NCI-H1417 (cell line): ENCODE data around the gene CALCOCO2.
"Not testable (repeated sequence)": the region's sequence is repeated elsewhere in the genome, so short reads cannot be mapped to it uniquely, and the experiment has no call there.

ENCODE experiments used
- DNase-seq, 3 experiments: peaks; one replicate each; lab custom pipeline; 2025; lab: John Stamatoyannopoulos, UW

The CALCOCO2 gene, protein sequence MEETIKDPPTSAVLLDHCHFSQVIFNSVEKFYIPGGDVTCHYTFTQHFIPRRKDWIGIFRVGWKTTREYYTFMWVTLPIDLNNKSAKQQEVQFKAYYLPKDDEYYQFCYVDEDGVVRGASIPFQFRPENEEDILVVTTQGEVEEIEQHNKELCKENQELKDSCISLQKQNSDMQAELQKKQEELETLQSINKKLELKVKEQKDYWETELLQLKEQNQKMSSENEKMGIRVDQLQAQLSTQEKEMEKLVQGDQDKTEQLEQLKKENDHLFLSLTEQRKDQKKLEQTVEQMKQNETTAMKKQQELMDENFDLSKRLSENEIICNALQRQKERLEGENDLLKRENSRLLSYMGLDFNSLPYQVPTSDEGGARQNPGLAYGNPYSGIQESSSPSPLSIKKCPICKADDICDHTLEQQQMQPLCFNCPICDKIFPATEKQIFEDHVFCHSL

DNA sequence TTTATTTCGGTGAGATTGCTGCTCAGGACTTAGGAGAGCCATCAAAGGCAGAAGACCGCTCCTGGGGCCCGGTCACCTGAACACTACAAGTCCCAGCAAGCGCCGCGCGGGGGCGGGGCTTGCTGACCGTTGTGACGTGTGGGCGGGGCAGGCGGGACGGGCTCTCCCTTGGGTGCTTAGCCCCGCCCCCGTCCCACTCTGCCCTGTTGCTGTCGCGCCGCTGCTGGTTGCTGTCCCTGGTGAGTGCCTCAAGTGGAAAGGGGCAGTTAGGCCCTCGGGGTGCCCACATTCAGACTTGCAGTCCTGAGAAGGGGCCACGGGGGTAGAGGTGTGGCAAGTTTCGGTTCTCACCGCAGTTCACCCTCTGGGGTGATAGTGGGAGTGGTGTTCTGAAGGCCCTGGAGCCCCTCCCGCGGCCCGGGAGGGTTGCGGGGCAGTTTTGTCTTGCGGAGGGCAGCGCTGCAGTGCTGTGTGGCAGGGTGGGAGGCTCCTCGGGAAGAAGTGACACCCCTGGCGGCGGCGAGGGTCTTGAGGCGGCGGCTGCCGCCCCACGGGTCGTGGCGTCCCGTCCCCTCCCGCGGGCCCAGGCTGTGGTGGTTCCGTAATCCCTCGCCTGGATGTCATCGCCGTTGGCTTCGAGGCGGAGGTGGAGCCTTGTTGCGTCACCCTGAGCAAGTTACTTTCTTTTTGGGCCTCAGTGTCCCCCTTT is at the start of gene CALCOCO2:
TSS of gene CALCOCO2 (plus strand) at position 196 of the 709 bp plus-strand sequence. CDS start 10,673 bp downstream, outside the sequence.
- DNase-seq, result peak; percentile 93 to 96 (median 95)

DNA sequence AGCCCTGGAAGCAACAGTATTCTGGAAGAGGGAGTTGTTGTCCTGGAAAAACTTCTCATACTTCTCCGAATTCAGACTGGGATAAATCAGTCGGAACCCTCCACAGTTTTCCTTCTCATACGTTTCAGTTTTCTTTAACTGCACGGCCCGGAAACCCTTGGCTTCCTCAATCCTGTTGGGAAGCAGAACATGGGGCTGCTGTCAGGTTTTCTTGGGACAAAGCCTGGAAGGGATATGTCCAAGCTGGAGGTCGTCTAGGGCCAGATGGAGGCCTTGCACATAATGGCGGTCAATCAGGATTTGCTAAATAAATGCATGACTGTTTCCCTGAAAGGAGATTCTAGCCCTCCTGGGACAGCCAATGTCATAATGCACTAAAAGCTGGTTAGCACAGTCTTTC is 43.0 kb upstream of the CALCOCO2 start:
- no peak for DNase-seq

DNA sequence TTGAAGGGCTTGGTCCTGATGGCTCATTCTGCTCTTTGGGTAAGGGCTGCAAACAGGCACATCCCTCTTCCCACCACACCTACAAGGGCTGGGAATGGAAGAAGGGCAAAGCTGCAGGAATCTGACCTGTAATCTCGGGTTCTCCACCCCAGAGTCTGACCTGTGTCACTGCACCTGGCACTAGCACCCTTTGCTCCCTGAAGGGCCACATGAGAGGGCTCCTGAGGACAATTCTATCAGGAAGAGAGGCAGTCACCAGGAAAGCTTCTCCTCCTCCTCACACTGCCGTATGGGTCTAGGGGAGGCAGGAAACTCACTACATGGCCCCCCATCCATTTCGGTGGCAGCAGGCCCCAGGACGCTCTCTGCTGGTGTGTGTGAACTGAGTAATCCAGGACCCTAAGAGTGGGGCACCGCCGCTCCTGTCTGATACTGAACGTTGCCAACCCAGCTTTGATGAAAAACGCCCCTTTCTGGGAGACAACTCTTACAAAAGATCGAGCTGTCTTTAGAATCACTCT is 40.2 kb upstream of the CALCOCO2 start:
- no peak for DNase-seq

DNA sequence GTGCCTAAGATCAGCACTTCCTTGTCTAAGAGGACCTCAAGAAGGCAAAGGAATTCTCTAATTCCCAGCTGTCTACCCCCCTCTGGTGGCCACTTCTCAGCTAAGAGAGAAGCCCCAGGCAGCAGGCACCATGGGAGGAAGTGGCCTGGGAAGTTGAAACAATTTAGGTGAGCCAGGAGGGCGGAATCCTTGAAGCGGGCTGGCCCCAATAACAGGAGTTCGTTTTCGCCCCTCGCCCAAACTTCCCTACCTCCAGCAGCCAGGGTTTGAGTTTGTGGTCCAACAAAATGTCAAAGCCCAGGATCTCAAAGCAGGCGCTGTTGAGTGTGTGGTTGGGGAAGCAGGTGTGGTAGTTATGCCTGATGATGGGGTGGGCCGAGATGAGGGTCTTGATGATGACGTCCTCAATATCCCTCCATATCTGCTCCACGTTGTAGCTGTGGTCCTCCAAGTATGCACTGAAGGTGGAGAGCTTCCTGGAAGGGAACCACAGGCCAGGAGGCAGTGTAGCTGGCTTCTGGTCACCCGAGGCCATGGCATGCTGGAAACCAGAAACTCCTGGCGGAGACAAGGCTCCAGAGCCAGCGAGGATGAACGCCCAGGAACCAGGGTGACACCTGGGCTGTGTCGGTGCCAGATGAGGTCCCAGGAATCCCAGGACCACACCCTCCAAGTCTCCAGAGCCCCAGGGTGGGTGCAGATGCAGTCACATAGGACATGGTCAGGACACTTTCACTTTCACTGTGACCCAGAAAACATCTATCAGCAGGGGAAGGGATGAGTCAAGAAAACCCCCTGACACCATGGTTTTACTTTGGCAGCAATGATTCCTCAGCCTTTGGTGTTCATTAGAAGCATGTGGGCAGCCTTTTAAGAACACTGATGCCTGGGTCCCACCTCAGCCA is 39.5 kb upstream of the CALCOCO2 start:
- DNase-seq, result peak; percentile 29 to 78 (median 74)

DNA sequence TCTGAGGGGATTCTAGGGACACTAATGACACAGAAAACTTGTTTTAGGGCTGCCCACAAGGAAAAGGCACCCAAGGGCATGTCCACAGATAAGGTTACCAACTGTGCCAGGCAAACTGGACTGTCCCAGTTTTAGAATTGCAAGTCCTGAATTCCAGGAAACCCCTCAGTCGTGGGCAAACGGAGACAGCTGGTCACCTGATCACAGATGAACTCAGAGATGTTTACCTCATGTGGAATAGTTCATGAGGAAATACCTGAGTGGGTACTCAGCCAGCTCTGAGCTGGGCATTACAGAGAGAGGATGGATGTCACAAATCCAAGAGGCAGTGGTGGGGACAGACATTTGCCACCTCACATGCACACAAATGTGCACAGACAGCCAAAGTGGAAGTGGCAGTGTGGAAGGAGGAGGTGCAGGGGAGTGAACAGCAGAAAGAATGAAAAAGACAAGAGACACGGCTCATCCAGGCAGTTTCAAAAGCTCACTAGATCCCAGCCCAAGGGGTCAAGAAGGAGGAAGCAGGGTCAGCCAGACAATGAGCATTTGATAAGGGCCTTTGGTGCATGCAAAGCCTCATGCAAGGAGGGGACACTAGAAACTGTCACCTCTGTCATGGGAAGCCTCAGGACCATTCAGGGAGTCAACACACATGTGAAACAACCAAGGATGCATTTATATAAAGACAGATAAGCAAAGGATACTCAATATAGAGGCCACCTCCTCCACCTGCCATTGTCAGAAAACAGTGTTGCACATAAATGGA is 38.6 kb upstream of the CALCOCO2 start:
- DNase-seq, result no peak

DNA sequence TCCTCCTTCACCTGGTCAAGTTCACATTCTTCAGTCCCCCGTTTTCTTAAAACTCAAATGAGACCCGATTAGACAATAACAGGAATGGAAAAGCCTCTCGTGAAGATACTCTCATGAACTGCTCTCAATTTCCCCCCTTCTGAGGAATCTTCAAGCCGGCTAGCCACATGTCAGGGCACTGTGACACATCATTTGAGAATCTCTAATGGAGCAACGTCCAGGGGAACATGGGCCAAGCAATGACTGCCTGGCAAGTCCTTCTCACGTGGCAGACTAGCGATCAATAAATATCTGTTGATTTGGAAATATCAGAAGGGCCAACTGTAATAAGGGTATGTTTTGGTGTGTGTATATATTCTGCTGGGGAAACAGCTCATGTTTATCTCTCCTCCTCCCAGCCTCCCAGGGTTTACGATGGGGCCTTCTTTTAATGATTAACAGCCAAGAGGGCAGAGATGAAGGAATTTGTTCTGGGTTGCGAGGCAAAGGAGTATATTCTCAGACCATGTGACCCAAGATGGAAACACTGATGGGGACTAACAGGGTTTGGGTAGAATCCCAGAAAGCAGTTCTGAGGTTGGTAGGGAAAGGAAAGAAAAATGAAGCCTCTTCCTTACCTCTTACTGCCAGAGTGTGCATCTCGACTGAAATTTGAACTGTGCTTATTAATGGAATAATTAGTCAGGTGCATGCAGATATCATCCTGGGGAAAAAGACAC is 35.2 kb upstream of the CALCOCO2 start:
- DNase-seq, result no peak

DNA sequence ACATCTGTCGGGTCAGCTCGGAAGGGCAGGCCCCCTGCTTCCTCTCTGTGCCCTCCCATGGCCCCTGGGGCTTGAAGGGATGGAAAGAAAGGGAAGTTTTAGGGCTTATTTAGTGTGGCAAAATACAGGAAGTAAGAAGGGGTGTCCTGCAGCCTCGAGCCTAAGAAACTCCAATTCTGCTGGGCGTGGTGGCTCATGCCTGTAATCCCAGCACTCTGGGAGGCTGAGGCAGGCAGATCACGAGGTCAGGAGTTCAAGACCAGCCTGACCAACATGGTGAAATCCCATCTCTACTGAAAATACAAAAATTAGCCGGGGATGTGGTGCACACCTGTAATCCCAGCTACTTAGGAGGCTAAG is 34.7 kb upstream of the CALCOCO2 start:
- not testable (repeated sequence) for DNase-seq

DNA sequence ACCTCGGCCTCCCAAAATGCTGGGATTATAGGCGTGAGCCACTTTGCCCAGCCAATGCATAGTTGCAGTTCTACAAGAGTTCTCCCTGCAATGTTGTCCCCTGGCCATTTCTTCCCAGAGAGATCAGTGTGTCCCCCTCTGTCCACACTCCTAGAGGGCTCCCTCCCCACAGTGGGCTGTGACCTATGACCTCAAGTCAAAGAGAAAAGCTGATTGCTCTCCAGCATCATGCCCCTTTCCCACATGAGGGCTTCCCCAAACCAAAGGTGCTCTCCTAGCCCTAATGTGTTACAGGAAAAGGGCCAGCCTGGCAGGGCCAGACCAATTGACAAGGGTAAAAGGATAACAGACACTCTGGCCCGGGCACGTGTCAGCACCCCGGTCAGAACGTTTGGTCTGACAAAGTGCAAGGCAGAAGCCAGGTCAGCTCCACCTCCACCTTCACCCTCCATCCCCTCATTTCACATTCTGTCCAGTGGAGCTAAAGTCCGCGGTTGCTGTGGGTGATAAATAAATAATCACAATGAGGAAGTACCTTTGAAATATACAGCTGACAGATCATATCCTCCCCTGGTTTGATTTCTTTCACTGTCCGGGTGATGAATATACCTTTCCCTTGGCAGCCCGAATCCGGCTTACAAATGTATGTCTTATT is 31.6 kb upstream of the CALCOCO2 start:
- DNase-seq, result no peak

DNA sequence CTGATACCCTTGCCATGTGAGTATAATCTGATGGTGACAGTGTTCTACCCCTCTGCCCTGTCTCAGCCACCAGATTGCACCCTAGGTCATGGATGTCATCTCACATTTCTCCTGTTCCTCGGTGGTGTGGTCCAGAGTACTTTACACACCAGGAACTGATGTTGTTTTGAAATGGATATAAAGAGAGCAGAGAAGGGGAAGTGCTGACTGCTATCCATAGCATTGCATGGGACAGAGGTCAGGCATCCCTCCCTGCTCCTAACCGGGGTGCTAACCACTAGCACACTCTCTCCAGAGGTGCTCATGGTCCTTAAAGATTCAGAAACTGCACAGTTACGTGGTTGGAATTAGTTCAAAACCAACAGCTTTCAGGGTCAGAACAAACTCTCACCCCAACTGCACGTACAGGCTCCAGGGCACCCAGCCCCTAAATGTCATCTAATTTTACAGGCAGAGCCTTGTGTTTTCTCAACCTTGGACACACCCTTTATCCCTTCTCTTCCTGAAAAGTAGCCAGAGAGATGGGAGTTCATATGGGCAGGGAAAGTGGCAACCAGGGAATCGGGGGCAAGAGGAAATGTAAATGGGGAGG is 30.1 kb upstream of the CALCOCO2 start:
- DNase-seq, result no peak

DNA sequence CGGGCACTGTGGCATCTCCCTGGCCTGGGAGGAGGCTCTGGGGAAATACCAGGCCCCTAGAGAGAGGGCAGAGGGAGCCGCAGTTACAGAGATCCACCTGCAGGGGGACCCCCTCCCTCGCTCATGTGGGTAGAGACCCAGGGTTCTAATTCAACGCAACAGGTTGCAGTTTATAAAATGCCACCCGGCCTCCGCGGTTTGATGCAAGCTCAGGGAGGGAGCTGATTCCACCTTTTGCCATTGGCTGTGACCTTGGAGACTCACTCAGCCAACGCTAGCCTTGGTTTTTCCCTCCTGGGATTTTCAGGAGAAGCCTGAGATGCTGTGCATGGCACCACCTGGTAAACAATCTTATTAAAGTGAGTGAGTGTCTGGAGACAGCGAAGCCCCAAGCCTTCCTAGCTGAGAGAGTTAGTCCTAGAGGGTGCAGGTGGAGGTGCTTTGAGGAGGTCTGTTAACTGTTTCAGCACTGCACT is 25.9 kb upstream of the CALCOCO2 start:
- peak; percentile 55 to 81 (median 67) for DNase-seq

DNA sequence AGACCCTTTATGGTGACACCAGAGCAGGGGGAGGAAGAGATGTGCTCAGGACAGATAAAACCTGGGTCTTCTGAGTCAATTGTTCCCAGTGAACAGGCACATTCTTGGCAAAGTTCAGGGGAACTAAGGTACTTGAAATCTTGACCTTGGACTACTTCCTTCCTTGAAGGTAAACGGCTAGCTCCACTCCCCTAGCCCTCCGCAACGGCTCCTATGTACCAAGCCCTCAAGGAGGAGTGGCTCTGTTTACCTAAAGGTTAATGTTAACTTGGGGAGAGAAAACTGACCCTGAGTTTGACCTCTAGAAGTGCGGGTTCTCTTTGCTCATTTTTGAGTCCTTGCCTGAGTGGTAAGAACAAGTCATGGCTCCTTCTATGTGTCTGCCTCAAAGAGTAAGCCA is 21.7 kb upstream of the CALCOCO2 start:
- no peak for DNase-seq

DNA sequence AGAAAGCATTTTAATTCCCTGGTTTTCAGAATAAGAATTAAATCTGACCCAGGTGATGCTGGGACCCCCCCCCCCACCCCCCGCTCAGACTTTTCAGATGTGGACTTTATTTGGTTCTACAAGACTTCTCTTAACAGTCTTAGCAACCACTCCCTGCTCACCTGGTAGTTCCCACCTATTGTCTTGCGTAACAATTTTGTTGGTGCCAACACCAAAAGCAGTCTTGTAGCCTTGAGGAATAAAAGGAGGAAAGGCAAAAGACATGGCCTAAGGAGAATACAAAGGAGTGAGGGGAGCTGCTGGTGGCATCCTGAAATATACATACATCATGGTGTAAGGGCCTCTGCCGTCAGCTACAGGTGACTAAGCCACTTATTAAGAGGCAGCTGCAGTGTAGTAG is 18.8 kb upstream of the CALCOCO2 start:
- no peak for DNase-seq

DNA sequence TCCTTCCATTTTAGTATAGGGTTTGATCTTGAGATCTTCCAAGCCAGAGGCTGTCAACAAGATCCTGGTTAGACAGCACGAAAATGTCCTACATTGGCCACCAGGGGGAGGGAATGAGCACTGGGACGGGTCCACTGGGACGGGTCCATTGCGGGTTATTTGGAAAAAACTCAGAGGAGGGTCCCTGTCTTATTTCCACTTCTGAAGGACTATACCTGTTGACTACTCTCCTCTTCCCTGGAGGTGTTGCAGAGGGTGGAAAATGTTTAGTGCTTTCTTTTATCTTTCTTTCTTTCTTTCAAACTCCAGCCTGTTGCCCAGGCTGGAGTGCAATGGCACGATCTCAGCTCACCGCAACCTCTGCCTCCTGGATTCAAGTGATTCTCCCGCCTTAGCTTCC is 16.3 kb upstream of the CALCOCO2 start:
- peak in 2 of 3 experiments; percentile 40 to 46 for DNase-seq

DNA sequence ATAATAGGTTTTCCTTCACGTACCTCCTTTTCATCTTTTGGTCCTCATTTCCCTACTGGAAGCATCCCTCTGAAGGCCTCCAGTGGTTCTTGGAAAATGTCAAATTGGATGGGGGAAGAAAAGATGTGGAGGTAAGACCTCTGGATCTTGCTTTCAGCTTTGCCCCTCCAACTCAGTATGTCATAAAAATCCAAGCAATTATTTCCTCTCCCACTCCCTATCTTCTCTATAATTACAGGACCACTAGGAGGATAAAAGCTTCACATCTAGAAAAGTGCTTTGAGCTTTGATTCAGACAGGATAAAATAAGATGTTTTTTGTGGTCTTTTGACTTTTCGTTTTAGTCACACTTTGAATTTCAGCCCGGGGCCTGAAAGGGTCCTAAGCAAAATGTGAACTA is 15.5 kb upstream of the CALCOCO2 start:
- DNase-seq, result peak in 1 of 3 experiments; percentile 14

DNA sequence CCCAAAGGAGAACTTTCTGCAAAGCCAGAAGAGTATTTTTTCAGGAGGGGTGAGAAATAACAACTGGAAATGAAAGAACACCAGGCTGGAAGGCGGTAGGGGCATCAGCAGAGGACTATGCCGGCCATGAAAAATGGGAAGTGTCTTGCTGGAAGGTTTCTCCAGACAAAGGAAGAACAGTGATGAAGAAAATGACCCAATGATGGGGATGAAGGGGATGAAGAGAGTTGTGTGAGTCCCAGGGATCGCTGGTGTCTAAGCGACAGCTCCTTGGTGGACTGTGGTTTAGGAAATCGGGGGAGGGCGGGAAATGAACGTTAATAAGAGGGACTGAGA is 14.4 kb upstream of the CALCOCO2 start:
- peak in 1 of 3 experiments; percentile 41 for DNase-seq

DNA sequence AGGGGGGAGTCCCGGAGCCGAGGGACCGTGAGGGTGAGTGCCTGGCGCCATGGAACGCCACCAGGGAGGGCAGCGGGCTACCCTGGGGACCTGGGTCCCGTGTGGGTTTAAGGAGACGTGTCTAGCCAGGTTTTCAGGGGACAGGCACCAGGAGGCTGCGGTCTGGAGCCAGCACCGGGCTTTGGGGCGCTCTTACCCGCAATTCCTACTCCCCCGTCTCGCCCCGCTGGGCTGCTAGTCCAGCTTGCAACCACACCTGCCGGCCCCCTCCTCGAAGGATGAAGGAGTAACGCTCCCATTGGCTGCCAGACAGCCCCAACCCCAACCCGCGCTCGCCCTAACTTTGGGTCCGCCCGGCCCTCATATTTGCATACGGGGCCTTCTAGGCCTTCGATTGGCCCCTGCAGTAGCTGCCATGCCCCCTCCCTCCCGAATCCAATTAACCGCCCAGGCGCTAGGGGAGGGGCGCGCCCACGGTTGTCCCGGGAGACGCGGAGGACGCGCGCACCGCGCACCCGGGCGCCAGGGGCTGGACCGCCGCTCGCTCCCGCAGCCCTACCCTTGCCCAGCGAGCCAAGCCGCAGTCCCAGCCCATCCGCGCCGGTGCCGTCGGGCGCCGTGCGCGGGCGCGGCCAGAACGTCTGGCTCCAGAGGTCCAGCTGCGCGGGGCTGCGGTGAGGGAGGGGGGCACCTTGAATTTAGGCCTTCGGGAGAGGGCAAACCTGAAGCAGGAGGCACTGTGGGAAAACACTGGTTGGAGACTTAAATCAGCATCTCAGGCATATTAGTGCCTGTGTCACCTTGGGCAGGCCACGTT is 13.9 kb upstream of the CALCOCO2 start, which contains the start of gene TTLL6:
TSS of gene TTLL6 (minus strand) at position 456 of the 817 bp plus-strand sequence. CDS start at position 299, 157 bp downstream.
- DNase-seq, result peak; percentile 98 to 99 (median 98)

DNA sequence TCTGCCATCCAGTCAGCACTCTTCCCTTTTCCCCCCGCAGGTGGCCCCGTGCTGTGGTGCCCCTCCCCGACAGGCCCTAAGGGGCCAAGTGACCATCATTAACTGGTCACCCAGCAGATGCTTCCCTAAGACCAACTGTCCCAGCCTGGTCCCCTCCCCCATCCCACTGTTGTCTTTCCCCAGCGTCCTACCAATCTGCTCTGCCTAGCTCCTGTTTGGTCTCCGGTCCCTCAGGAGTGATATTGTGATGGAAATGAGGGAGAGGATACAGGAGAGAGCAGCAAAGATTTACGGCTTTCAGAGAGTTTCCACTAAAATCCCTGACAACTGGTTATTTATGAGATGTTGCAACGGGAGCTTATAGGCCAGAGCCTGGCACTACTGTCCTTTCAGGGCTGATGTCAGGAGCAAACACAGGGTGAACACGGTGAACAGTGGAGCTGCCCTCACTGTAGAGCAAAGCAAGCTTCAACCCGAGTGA is 12.4 kb upstream of the CALCOCO2 start:
- peak in 2 of 3 experiments; percentile 53 to 73 for DNase-seq

DNA sequence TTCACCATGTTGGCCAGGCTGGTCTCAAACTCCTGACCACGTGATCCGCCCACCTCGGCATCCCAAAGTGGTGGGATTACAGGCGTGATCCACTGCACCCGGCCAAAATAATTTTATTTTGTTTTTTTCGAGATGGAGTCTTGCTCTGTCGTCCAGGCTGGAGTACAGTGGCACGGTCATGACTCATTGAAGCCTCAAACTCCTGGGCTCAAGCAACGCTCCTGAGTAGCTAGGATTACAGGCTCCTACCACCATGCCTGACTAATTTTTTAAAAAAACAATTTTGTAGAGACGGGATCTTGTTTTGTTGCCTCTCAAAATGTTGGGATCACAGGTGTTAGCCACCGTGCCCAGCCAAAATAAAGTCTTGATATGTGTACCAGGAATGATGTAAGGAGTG is 11.4 kb upstream of the CALCOCO2 start:
- DNase-seq, result no peak
